Measurements from ENCODE around the gene CSNK1E. TPM values are rescaled to one million over a fixed set of nuclear protein-coding genes. Genes with fewer than 3 reads are reported as not detected.

Gene CSNK1E
- total and polyA plus RNA-seq, 2 of the 8 experiments (the other 6 are each of a cell fraction or from before 2014, with no cell fraction given): 247 to 263 TPM

DNA sequence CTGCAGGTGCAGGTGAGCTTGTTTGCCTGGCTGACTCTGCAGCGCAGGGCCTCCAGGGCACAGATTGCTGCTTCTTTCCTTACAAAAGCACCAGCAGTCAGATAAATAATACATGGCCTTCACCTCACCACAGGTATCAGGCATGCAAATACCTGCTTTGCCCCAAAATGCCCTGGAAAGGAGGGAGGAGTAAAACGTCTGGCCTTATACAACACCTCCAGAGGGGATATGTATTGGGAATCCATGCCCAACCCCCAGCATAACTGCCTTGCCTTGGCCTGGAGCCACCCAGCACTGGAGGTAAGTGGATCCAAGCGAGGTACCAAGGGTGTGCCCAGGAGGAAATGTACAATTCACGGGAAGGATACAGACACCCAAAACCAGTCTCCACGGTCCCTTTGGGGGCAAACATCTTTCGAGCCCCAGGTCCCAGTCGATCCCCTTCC is 45.3 kb downstream of the CSNK1E start:
- Histone ChIP-seq H3K36me3 (ENCODE audit: control insufficient read depth in 2 of 4, insufficient read depth in 4 of 4, low read length in 3 of 4) (0 out of 8 replicates have a peak, but pooled peaks cover 0 to 3% (median 0%) of the 10 kb centered on the region in 4 experiments), H2BK5ac (ENCODE audit: low read depth, low read length) (peak overlapping the region; percentile 52; the same call in 1 of the 2 replicates), H3K27me3 (replicated peaks in 1 of 4; ENCODE audit: control insufficient read depth in 3 of 4, extremely low read depth in 1 of 4, insufficient read depth in 3 of 4, low read length in 3 of 4) (no peaks in the 10 kb centered on the region), H3K27ac (ENCODE audit: low read depth, low read length) (no peak overlapping the region), H2BK12ac (ENCODE audit: low read depth, low read length) (peak overlapping the region; percentile 39; the same call in 1 of the 2 replicates), H4K20me1 (replicated peaks in 1 of 2; ENCODE audit: control insufficient read depth in 1 of 2, insufficient read depth in 2 of 2, low read length in 2 of 2) (peaks cover 18 to 29% of the 10 kb centered on the region in 2 experiments), H2AK5ac (ENCODE audit: low read depth, low read length) (no peak overlapping the region; the same call in 1 of the 2 replicates), H3K9ac (replicated peaks in 1 of 4; ENCODE audit: extremely low read depth in 1 of 4, low read depth in 3 of 4, low read length in 3 of 4) (peak overlapping the region; percentile 60 to 70 (median 64); a peak in 6 of 7 replicates), H4K8ac (ENCODE audit: extremely low read depth, insufficient read depth, low read length) (no peak overlapping the region), H3K4ac (replicated peaks; ENCODE audit: insufficient read length, low read depth, low read length) (peak overlapping the region; percentile 15), H3K23me2 (ENCODE audit: low read depth, low read length) (peaks cover 10% of the 10 kb centered on the region), H4K5ac (ENCODE audit: insufficient read length, low read depth, low read length) (no peak overlapping the region), H3K14ac (ENCODE audit: insufficient read length) (no peak overlapping the region), H3K18ac (ENCODE audit: extremely low read depth, low read length) (peak overlapping the region; percentile 71), H2BK20ac (ENCODE audit: low read length) (no peak overlapping the region), H3K79me2 (ENCODE audit: control insufficient read depth in 1 of 2, insufficient read depth in 2 of 2, low read length in 2 of 2) (peaks cover 21 to 44% of the 10 kb centered on the region in 2 experiments), H3K23ac (ENCODE audit: insufficient read length) (peak overlapping the region; percentile 72), H3K9me3 (ENCODE audit: insufficient read depth in 2 of 2, low read depth in 1 of 2, low read length in 1 of 2) (no peaks in the 10 kb centered on the region), H3K4me2 (ENCODE audit: insufficient read depth in 1 of 2, low read depth in 2 of 2, low read length in 2 of 2) (peak overlapping the region; percentile 97), H4K91ac (replicated peaks; ENCODE audit: insufficient read length, low read length) (peak overlapping the region; percentile 27), H3K79me1 (ENCODE audit: low read depth, low read length) (peaks cover 24% of the 10 kb centered on the region), H2AFZ (ENCODE audit: low read length) (no peak overlapping the region), H2BK120ac (replicated peaks; ENCODE audit: low read depth, low read length) (no peak overlapping the region), H3K4me1 (replicated peaks in 1 of 4; ENCODE audit: control insufficient read depth in 3 of 4, insufficient read depth in 4 of 4, low read length in 3 of 4) (peaks cover 10 to 21% (median 15%) of the 10 kb centered on the region in 4 experiments), H3K56ac (replicated peaks; ENCODE audit: insufficient read length, low read depth, low read length) (peak overlapping the region; percentile 28), H2BK15ac (ENCODE audit: low read length) (0 out of 2 replicates have a peak overlapping the region, but pooled peaks have one; percentile 16), H3K4me3 (ENCODE audit: extremely low read depth in 1 of 4, insufficient read depth in 2 of 4, low read depth in 3 of 4, low read length in 4 of 4) (peak overlapping the region; percentile 84 to 97 (median 90))
- FAIRE-seq (peak; percentile 60), DNase-seq (ENCODE audit: low read depth in 1 of 2, low spot score in 2 of 2) (peak; percentile 29 to 68)
- peak in 1 of 2 experiments; percentile 71; a peak in 1 of 4 replicates for TF ChIP-seq SIN3A (conservative IDR thresholded peaks at IDR 0.05 in 1 of 2, IDR thresholded peaks at IDR 0.05 in 1 of 2; ENCODE audit: low read depth in 1 of 2, low read length in 2 of 2)
- no peak for TF ChIP-seq TAF7 (optimal IDR thresholded peaks at IDR 0.05; ENCODE audit: borderline replicate concordance, low read depth, low read length)
- ChIA-PET CTCF (ENCODE audit: partially characterized antibody) (interaction anchor here (0.9 to 4.5 kb wide), 6 partner anchors 10 to 223 kb away, joined by 3 to 33 read pairs (median 4); no protein-coding TSS in a partner anchor), POLR2A (ENCODE audit: partially characterized antibody) (interaction anchor here (0.6 to 7.8 kb wide), 12 partner anchors 8 to 204 kb away, joined by 3 to 81 read pairs (median 4); no protein-coding TSS in a partner anchor)
- 1% methylated on average over 7 of the region's 7 CpGs; no CpG with 5 or more reads in 1 of the 2 experiments for WGBS, 2 experiments (ENCODE audit: extremely low coverage in 1 of 2, insufficient coverage in 1 of 2, insufficient read length in 1 of 2, insufficient replicate concordance in 2 of 2, low coverage in 1 of 2, low lambda C conversion rate in 2 of 2, missing lambda C conversion rate in 1 of 2)

Measured in H1 (cell line).